SK-N-SH treated with all-trans-retinoic acid at 6 μM for 48 hours (cell line): Measurements from ENCODE around the gene DUS4L.

ENCODE experiments used
- ATAC-seq: fragments of 200-7000 bp; cut with Tn5 transposase; 3 replicates; pipeline ENCODE4 v1.9.1; 2020; ENCODE audit warnings: mild to moderate bottlenecking, moderate library complexity
- ARNTL ChIP-seq: fragments of 450-650 bp; formaldehyde crosslinking; IDR thresholded peaks from 2 replicates; pipeline ENCODE4 v1.5.0; 2020; ENCODE audit warnings: low read depth, mild to moderate bottlenecking, moderate library complexity, borderline replicate concordance
- BACH2 ChIP-seq: fragments of 250-450 bp; sonication (Bioruptor Pico); IDR thresholded peaks from 2 replicates; pipeline ENCODE4 v1.9.0; 2021; ENCODE audit warnings: mild to moderate bottlenecking, borderline replicate concordance
- CREB5 ChIP-seq: fragments of 250-450 bp; sonication (Bioruptor Pico); IDR thresholded peaks from 2 replicates; pipeline ENCODE4 v1.5.1; 2020; ENCODE audit warnings: low read depth, mild to moderate bottlenecking, moderate library complexity
- CSDC2 ChIP-seq: fragments of 250-450 bp; sonication (Bioruptor Pico); IDR thresholded peaks from 2 replicates; pipeline ENCODE4 v1.5.0; 2020; ENCODE audit warnings: mild to moderate bottlenecking, moderate library complexity
- CSRNP3 ChIP-seq: fragments of 250-450 bp; sonication (Bioruptor Pico); IDR thresholded peaks from 2 replicates; pipeline ENCODE4 v1.5.1; 2021; ENCODE audit warnings: mild to moderate bottlenecking, moderate library complexity
- ESRRG ChIP-seq: fragments of 250-450 bp; sonication (Bioruptor Pico); IDR thresholded peaks from 2 replicates; pipeline ENCODE4 v1.6.1; 2021; ENCODE audit warnings: mild to moderate bottlenecking
- ISL1 ChIP-seq: fragments of 250-450 bp; sonication (Bioruptor Pico); IDR thresholded peaks from 2 replicates; pipeline ENCODE4 v2.1.2; 2022; ENCODE audit warnings: mild to moderate bottlenecking, moderate library complexity
- OSR1 ChIP-seq: fragments of 250-450 bp; sonication (Bioruptor Pico); IDR thresholded peaks from 2 replicates; pipeline ENCODE4 v1.8.0; 2022; ENCODE audit warnings: moderate library complexity, mild to moderate bottlenecking, inconsistent platforms
- POU6F1 ChIP-seq: fragments of 250-450 bp; sonication (Bioruptor Pico); IDR thresholded peaks from 2 replicates; pipeline ENCODE4 v1.8.0; 2021; ENCODE audit warnings: low read depth, mild to moderate bottlenecking, moderate library complexity, borderline replicate concordance
- PPARA ChIP-seq: fragments of 250-450 bp; sonication (Bioruptor Pico); IDR thresholded peaks from 2 replicates; pipeline ENCODE4 v1.5.0; 2020; ENCODE audit warnings: mild to moderate bottlenecking, borderline replicate concordance
- RARB ChIP-seq: fragments of 250-450 bp; sonication (Bioruptor Pico); IDR thresholded peaks from 2 replicates; pipeline ENCODE4 v1.8.0; 2021; ENCODE audit warnings: mild to moderate bottlenecking, moderate library complexity
- SNAI2 ChIP-seq: fragments of 250-450 bp; sonication (Bioruptor Pico); IDR thresholded peaks from 2 replicates; pipeline ENCODE4 v1.5.0; 2020; ENCODE audit warnings: mild to moderate bottlenecking, moderate library complexity
- TCF4 ChIP-seq: fragments of 250-450 bp; sonication (Bioruptor Pico); IDR thresholded peaks from 2 replicates; pipeline ENCODE4 v1.8.0; 2021; ENCODE audit warnings: mild to moderate bottlenecking, moderate library complexity, borderline replicate concordance
- TOX ChIP-seq: fragments of 250-450 bp; sonication (Bioruptor Pico); IDR thresholded peaks from 2 replicates; pipeline ENCODE4 v1.8.0; 2021; ENCODE audit warnings: mild to moderate bottlenecking, moderate library complexity, borderline replicate concordance
- TSHZ2 ChIP-seq: fragments of 250-450 bp; sonication (Bioruptor Pico); IDR thresholded peaks from 2 replicates; pipeline ENCODE4 v1.5.0; 2020; ENCODE audit warnings: mild to moderate bottlenecking, moderate library complexity
- ZC3H10 ChIP-seq: fragments of 250-450 bp; sonication (Bioruptor Pico); IDR thresholded peaks from 2 replicates; pipeline ENCODE4 v1.5.1; 2021; ENCODE audit warnings: mild to moderate bottlenecking, moderate library complexity
- ZFP3 ChIP-seq: fragments of 250-450 bp; sonication (Bioruptor Pico); IDR thresholded peaks from 2 replicates; pipeline ENCODE4 v1.5.0; 2020; ENCODE audit warnings: mild to moderate bottlenecking, moderate library complexity
- ZFP30 ChIP-seq: fragments of 450-650 bp; formaldehyde crosslinking; IDR thresholded peaks from 2 replicates; pipeline ENCODE4 v1.5.0; 2022; ENCODE audit warnings: mild to moderate bottlenecking, moderate library complexity
- ZNF565 ChIP-seq: fragments of 450-650 bp; formaldehyde crosslinking; conservative IDR thresholded peaks from 2 replicates; pipeline ENCODE4 v1.5.0; 2020; ENCODE audit warnings: low read depth, mild to moderate bottlenecking, moderate library complexity
- ZNF70 ChIP-seq: fragments of 450-650 bp; formaldehyde crosslinking; IDR thresholded peaks from 2 replicates; pipeline ENCODE4 v1.5.0; 2020; ENCODE audit warnings: mild to moderate bottlenecking, moderate library complexity
- ZNF8 ChIP-seq: fragments of 450-650 bp; formaldehyde crosslinking; IDR thresholded peaks from 2 replicates; pipeline ENCODE4 v1.5.0; 2020; ENCODE audit warnings: mild to moderate bottlenecking, moderate library complexity

Gene DUS4L

GRCh38 chr7:107613948-107614347 is 50.2 kb downstream of the DUS4L start:
- TF ChIP-seq ZFP30 (CRISPR knock-in tag) = no peak
- no peak for TF ChIP-seq ESRRG (CRISPR knock-in tag)
- no peak for TF ChIP-seq CSRNP3 (CRISPR knock-in tag)
- no peak for TF ChIP-seq ZFP3
- TF ChIP-seq ZNF70 (CRISPR knock-in tag) = no peak
- TF ChIP-seq SNAI2 = no peak
- no peak for TF ChIP-seq OSR1 (CRISPR knock-in tag)
- TF ChIP-seq CSDC2 = no peak
- TF ChIP-seq RARB (CRISPR knock-in tag) = no peak
- TF ChIP-seq CREB5 (CRISPR knock-in tag) = no peak
- no peak for TF ChIP-seq ZNF565 (CRISPR knock-in tag)
- TF ChIP-seq TSHZ2 (CRISPR knock-in tag) = no peak
- TF ChIP-seq ZNF8 (CRISPR knock-in tag) = no peak
- no peak for TF ChIP-seq PPARA (CRISPR knock-in tag)
- TF ChIP-seq ARNTL = no peak
- no peak for TF ChIP-seq ISL1 (CRISPR knock-in tag)
- TF ChIP-seq BACH2 (CRISPR knock-in tag) = no peak
- TF ChIP-seq ZC3H10 (CRISPR knock-in tag) = no peak
- peak; percentile 32; the same call in 2 of the 3 replicates for ATAC-seq

- ATAC-seq = peak; percentile 86
- TF ChIP-seq ZNF70 (CRISPR knock-in tag) = no peak
- peak; percentile 96 for TF ChIP-seq ISL1 (CRISPR knock-in tag)
- TF ChIP-seq TOX (CRISPR knock-in tag) = peak; percentile 87; the same call in 1 of the 2 replicates
These were observed 50.7 kb downstream of the DUS4L start for GRCh38 chr7:107614425-107614824.

GRCh38 chr7:107615910-107616680 is 52.3 kb downstream of the DUS4L start:
- TF ChIP-seq TCF4 (CRISPR knock-in tag) (no peak), ESRRG (CRISPR knock-in tag) (no peak), CREB5 (CRISPR knock-in tag) (no peak), PPARA (CRISPR knock-in tag) (no peak), ZFP3 (no peak), BACH2 (CRISPR knock-in tag) (no peak), TOX (CRISPR knock-in tag) (no peak), ZFP30 (CRISPR knock-in tag) (no peak), ZNF8 (CRISPR knock-in tag) (no peak), TSHZ2 (CRISPR knock-in tag) (no peak), ZNF565 (CRISPR knock-in tag) (no peak), POU6F1 (CRISPR knock-in tag) (no peak), ZNF70 (CRISPR knock-in tag) (no peak), ARNTL (no peak)
- no peak for ATAC-seq
